Activated CD8-positive, alpha-beta memory T cell treated with anti-CD3 and anti-CD28 coated beads, Interleukin-2, amount 50 U/mL, for 24 hours (primary cell): Measurements from ENCODE around the gene UBE3B.

Experiments used
- DNase-seq: peaks from one replicate; pipeline ENCODE4 v3.0.0-alpha.2; 2020; ENCODE audit errors: extremely low read depth

The UBE3B gene

GRCh38 chr12:109532721-109533486, 55.5 kb downstream of the UBE3B start:
- no peak for DNase-seq

GRCh38 chr12:109533487-109533740, 56.0 kb downstream of the UBE3B start:
- DNase-seq, result no peak

- no peak for DNase-seq
These were observed 57.0 kb downstream of the UBE3B start for GRCh38 chr12:109534456-109534855.

GRCh38 chr12:109535231-109535862, 57.9 kb downstream of the UBE3B start:
- no peak for DNase-seq

- no peak for DNase-seq
These were observed 58.4 kb downstream of the UBE3B start for GRCh38 chr12:109535863-109536250.

- DNase-seq, result no peak
These were observed 59.7 kb downstream of the UBE3B start for GRCh38 chr12:109537136-109537535.

- no peak for DNase-seq
These were observed 60.9 kb downstream of the UBE3B start for GRCh38 chr12:109538191-109538863.

GRCh38 chr12:109539508-109539907, 62.1 kb downstream of the UBE3B start:
- DNase-seq, result no peak

GRCh38 chr12:109540526-109541412, 63.3 kb downstream of the UBE3B start:
- no peak for DNase-seq

- no peak for DNase-seq
These were observed 63.9 kb downstream of the UBE3B start for GRCh38 chr12:109541413-109541726.

GRCh38 chr12:109542014-109542413, 64.6 kb downstream of the UBE3B start:
- DNase-seq, result no peak

GRCh38 chr12:109542876-109543275, 65.4 kb downstream of the UBE3B start:
- no peak for DNase-seq

GRCh38 chr12:109544955-109545531, 67.6 kb downstream of the UBE3B start:
- DNase-seq, result no peak

GRCh38 chr12:109545826-109546225, 68.4 kb downstream of the UBE3B start:
- DNase-seq, result no peak

- no peak for DNase-seq
These were observed 69.9 kb downstream of the UBE3B start for GRCh38 chr12:109547286-109547685.

GRCh38 chr12:109548258-109548657, 70.8 kb downstream of the UBE3B start:
- no peak for DNase-seq

GRCh38 chr12:109549613-109550270, 72.3 kb downstream of the UBE3B start:
- DNase-seq, result no peak

GRCh38 chr12:109550281-109550680, 72.8 kb downstream of the UBE3B start:
- no peak for DNase-seq

- no peak for DNase-seq
These were observed 73.7 kb downstream of the UBE3B start for GRCh38 chr12:109551108-109551507.

- DNase-seq, result no peak
These were observed 75.5 kb downstream of the UBE3B start for GRCh38 chr12:109552971-109553370.

- no peak for DNase-seq
These were observed 76.0 kb downstream of the UBE3B start for GRCh38 chr12:109553483-109553882.
